Ecto neural progenitor cell (in vitro differentiated cells): ENCODE results near the gene MYO7A.
A peak's percentile ranks its signal among the peaks of the same experiment; 100 is the strongest.

Experiments
- DNase-seq: peaks from one replicate; pipeline ENCODE4 v3.0.0-alpha.2; 2018; ENCODE audit warnings: low spot score

The MYO7A gene

DNA sequence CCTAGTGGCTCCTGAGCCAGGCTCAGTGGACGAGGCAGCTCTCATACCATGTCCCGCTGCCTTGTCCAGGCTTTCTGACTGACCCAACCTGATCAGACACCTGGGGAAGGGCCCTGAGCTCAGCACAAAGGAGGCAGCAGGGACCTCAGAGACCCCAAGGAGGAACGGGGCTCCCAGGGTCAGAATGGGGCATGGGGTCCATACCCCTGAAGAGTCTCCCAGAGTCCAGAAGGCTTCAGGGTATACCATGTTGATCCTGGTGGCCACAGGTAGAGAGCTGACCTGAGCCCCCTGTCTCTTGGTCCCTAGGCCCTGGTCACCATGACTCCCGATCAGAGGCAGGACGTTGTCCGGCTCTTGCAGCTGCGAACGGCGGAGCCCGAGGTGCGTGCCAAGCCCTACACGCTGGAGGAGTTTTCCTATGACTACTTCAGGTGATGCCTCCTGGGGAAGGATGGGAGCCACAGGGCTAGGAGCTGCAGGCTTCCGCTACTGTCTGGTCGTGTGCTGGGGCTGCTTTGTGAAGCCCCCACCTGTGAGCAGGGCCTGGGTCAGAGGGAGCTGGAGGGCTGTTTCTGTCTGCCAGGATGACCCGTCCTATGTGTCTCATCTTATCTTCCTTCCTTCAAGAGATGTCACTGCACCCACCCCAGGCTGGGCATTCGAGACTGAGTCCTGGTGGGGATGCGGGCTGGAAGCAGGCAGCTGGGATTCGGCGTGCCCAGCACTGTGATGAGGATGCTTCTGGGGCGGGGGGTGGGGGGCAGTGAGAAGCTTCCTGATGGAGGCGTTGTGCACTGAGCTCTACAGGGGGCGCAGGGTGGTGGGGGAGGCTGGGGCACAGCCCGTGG is 74.2 kb downstream of the MYO7A start:
- no peak for DNase-seq

DNA sequence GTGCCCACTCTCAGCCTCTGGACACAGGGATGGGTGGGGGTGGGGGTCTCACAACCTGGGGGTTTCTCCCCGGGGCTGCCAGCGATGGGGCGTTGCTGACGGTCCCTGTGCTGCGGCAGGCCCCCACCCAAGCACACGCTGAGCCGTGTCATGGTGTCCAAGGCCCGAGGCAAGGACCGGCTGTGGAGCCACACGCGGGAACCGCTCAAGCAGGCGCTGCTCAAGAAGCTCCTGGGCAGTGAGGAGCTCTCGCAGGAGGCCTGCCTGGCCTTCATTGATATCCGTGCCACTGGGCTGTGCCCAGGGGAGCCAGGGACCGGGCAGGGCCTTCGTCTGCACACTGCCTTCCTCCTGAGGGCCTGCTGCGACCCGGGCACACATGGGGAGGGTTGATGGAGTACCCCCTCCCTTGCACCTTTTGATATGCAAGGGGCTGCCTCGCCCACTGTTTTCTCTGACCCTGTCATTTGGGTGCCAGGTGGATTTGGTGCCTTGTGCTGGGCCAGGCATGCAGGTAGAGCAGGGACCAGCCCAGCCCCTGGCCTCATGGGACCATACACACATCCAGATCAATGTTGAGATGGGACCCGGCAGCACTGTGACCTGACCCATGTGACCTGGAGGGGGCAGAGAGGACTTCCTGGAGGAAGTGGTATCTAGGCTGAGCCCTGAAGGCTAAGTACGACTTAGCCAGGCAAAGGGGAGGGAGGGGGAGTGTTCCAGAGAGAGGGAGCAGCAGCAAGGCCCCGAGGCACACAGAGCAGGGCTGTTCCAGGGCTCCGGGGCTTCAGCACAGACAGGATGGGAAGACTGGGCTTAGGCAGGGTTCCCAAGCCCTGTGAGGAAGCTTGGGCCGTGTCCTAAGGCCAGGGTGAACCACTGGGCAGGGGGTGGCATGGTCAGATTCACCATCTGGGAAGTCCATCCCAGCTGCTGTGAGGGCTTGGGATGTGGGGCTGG is 75.2 kb downstream of the MYO7A start:
- DNase-seq, result no peak

- DNase-seq, result no peak
These were observed 76.1 kb downstream of the MYO7A start for GRCh38 chr11:77203901-77204753.

GRCh38 chr11:77204754-77205466 is 76.9 kb downstream of the MYO7A start:
- no peak for DNase-seq

DNA sequence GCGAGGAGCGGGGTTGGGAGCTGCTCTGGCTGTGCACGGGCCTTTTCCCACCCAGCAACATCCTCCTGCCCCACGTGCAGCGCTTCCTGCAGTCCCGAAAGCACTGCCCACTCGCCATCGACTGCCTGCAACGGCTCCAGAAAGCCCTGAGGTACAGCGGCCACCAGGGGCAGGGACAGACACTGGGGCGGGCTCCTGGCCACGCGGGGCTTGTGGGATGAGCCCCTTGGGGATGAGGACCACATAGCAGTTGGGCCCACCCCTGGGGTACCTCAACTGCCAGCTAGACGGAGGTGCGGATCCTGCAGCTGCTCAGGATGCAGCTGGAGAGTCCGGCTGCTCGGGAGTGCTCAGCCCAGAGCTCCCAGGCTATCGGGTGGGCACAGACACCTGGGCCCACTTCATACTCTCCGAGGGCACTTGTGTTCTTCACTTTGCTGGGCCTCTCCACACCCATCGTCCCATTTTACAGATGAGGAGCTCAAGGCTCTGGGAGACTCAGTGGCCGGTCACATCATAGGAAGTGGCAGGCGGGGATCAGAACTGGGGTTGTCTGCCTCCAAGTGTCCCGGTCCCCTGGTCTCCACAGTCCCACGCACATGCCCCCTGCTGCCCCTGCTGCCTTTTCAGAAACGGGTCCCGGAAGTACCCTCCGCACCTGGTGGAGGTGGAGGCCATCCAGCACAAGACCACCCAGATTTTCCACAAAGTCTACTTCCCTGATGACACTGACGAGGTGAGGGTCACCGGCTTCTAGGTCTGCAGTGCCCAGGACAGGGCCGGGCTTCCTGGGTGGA is 77.6 kb downstream of the MYO7A start:
- no peak for DNase-seq

DNA sequence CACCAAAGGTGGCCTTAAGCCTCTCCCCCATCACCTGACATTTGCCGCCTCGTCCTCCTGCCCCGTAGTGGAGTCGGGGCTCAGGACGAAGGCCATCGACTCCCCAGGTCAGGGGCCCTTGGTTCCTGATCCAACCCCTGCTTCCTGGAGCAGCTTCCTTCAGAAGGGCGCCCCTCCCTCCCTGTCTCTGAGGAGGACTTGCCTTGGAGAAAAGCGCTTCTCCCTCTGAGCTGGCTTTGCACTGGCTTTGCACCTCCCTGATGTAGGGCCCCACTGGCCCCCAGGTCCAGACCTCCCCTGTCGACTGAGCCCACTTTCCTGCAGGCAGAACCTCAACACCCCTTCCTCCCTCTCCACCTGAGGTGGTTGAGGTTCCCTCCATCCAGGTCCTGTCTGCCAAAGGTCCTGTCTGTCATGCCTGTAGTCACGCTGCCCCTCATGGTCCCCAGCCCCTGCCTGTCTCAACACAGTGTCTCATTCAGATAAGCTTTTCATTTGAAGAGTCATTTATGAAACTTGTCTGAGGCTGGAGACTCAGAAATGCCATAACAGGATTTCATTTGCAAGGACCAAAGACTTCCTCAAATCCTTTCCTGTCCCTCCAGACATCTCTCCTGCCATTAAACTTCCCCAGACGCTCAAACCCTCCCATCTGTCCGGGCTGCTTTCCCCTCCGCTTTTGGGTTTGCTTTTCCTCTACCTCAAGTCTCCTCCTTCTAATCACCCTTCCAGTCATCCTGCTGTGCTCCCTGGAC is 78.4 kb downstream of the MYO7A start:
- no peak for DNase-seq

GRCh38 chr11:77207019-77207485 is 79.0 kb downstream of the MYO7A start:
- no peak for DNase-seq

DNA sequence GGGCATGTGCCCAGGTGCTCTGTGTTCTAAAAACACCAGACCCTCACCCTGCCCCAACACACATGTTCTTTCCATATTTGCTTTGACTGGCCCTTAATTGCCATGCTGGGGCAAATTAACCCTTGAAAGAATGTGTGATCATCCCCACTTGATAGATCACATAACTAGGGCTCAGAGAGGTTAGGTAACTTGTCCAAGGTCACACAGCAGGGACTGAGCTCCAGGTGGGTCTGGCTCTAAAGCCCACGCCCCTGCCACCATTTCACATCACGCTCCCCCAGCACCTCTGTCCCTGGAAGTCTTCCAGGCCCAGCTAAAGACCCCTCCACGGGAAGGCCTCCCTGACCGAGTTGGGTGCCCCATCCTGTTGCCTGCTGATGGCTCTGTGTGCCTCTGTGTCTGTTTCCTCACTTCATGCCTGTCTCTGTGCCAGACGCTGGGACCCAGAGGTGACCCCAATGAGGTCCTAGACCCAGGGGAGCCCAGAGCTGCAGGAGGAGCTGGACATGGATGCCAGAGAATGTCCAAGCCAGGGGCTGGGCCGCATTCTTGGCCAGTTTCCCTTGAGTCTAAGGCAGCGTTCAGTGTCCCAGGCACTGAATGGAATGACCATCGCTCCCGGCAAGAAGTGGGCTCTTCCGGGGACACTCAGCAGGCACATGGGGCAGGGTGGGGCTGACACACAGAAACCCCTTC is 79.7 kb downstream of the MYO7A start:
- DNase-seq, result no peak

DNA sequence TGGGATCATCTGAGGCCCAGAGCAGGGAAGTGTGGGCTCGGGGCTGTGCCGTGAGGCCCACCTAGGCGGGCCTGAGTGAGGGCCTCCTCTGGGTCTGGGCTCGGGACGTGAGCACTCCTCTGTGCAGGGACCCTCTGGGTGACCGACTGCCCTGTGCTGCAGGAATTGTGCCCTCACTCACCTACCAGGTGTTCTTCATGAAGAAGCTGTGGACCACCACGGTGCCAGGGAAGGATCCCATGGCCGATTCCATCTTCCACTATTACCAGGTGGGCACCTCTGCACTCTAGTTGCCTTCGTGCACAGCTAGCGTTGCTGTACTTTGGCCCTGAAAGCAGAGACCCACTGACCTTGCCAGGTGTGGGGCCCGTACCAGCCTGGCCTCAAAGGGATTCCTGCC is 80.5 kb downstream of the MYO7A start:
- DNase-seq, result no peak

GRCh38 chr11:77209663-77210062 is 81.6 kb downstream of the MYO7A start:
- no peak for DNase-seq

GRCh38 chr11:77211040-77211451 is 83.0 kb downstream of the MYO7A start:
- peak; percentile 25 for DNase-seq

GRCh38 chr11:77211594-77212251 is 83.7 kb downstream of the MYO7A start:
- DNase-seq, result peak; percentile 27

DNA sequence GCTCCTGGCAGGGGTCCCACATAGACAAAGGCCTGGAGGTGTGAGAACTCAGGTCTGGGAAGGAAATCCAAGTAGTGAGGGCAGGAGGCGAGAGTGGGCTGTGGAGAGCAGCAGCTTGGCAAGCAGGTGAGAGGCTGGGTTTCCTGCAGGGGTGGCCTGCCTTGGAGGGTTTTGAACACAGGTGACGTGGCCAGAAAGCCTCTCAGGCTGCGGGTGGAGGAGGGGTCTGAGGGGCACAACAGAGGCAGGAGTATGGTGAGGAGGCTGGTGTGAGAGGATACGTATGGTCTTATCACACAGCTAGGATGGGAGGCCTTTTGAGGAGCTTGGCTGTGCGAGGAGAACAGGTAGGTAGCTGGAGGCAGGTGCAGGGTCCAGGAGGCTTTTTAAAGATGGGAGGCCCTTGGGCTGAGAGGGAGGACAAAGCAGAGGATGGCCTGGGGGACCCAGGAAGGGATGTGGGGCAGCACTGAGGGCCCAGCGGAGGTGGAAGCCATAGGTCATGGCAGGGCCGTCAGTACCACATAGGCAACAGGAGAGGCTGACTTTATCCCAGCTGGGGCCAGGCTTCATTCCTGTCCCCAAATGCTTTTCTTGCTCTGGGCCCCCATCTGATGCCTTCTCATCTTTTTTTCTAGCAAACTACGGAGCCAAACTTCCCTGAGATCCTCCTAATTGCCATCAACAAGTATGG is 84.4 kb downstream of the MYO7A start:
- peak; percentile 25 for DNase-seq

GRCh38 chr11:77213029-77213579 is 85.1 kb downstream of the MYO7A start:
- peak; percentile 35 for DNase-seq

- peak; percentile 22 for DNase-seq
These were observed 85.8 kb downstream of the MYO7A start for GRCh38 chr11:77213589-77214428.

DNA sequence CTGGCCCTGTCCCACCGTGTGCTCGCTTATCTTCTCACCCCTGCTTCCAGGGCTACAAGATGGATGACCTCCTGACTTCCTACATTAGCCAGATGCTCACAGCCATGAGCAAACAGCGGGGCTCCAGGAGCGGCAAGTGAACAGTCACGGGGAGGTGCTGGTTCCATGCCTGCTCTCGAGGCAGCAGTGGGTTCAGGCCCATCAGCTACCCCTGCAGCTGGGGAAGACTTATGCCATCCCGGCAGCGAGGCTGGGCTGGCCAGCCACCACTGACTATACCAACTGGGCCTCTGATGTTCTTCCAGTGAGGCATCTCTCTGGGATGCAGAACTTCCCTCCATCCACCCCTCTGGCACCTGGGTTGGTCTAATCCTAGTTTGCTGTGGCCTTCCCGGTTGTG is 86.5 kb downstream of the MYO7A start:
- no peak for DNase-seq

DNA sequence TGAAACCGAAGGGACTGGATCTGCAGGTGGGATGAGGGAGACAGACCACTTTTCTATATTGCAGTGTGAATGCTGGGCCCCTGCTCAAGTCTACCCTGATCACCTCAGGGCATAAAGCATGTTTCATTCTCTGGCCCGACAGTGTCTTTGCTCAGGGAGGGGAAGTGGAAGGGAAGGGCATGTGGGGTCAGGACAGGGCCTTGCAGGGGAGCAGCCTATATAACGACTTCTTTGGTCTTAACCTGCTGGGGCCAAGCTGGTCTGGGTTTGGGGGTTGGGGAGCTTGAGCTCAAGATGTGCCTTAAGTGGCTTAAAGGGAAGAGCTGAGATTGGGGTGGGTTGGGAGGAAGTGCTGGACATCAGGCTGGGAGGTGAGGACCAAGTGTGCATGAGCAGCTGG is 87.1 kb downstream of the MYO7A start:
- peak; percentile 24 for DNase-seq
